ENCODE measurements around the gene AAGAB.

Gene AAGAB

DNA sequence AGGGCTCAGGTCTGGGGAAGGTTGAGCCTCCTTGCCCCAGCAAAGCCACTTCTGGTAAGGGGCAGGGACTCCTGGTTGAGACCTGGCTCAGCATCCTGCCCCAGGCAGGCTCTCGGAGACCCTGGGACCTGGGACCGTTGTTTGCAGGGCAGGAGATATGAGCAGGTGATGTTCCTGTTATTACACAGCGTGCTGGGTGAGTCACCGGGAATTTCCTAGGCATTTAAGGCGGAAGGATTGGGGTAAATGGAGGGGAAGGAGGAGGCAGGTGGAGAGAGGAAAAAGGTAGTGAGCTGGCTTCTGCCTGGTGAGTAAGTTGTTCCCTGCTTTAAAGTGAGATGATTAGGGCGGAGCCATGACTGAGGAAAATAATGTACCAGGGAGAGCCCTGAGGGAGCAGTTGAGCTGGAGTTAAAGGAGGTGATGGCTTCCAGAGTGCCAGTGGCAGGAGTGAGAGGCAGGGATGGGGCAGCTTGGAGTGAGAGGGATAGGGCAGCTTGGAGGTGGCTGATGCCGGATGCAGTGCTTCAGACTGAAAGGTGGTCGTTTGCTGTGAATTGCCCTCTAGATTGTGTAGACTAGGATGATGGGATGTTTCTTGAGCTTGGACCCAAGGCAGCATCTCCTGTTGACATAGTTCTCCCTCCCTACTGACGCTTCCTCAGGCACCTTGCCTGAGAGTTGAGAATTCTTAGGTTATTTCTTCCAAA, 79.4 kb downstream of the AAGAB start:
- in situ Hi-C loops (cut with HindIII; ENCODE audit: low sequenced_read_pairs): no loop called here
- TF ChIP-seq, protein P1, sequence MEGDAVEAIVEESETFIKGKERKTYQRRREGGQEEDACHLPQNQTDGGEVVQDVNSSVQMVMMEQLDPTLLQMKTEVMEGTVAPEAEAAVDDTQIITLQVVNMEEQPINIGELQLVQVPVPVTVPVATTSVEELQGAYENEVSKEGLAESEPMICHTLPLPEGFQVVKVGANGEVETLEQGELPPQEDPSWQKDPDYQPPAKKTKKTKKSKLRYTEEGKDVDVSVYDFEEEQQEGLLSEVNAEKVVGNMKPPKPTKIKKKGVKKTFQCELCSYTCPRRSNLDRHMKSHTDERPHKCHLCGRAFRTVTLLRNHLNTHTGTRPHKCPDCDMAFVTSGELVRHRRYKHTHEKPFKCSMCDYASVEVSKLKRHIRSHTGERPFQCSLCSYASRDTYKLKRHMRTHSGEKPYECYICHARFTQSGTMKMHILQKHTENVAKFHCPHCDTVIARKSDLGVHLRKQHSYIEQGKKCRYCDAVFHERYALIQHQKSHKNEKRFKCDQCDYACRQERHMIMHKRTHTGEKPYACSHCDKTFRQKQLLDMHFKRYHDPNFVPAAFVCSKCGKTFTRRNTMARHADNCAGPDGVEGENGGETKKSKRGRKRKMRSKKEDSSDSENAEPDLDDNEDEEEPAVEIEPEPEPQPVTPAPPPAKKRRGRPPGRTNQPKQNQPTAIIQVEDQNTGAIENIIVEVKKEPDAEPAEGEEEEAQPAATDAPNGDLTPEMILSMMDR (IDR thresholded peaks at IDR 0.05; ENCODE audit: low read depth, low read length): no peak
- no peak for DNase-seq (ENCODE audit: low read depth, low spot score)
- no peak overlapping the region for H3K4me3 ChIP-seq (ENCODE audit: low read depth, low read length)

DNA sequence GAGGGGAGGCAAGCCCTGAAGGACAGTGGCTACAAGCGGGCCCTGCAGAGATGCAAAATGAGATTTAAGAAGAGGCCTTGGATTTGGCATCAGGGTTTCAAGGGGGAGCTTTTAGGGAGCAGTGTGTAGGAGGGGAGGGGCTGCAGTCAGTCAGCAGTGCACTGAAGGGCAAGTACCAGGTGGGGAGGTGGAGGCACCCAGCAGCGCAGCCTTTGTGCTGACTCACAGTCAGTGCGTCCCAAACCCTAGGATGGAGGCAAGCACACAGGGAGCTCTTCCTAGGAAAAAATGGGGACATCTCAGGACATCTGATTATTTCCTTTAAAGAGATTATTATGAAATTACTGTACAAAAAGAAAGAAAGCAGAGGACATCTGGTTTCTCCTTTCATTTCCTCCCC, 80.0 kb downstream of the AAGAB start:
- no peak overlapping the region for H3K4me3 ChIP-seq (ENCODE audit: low read depth, low read length)
- in situ Hi-C loops (cut with HindIII; ENCODE audit: low sequenced_read_pairs): no loop called here
- TF ChIP-seq, protein P1 (IDR thresholded peaks at IDR 0.05; ENCODE audit: low read depth, low read length): no peak
- no peak for DNase-seq (ENCODE audit: low read depth, low spot score)

DNA sequence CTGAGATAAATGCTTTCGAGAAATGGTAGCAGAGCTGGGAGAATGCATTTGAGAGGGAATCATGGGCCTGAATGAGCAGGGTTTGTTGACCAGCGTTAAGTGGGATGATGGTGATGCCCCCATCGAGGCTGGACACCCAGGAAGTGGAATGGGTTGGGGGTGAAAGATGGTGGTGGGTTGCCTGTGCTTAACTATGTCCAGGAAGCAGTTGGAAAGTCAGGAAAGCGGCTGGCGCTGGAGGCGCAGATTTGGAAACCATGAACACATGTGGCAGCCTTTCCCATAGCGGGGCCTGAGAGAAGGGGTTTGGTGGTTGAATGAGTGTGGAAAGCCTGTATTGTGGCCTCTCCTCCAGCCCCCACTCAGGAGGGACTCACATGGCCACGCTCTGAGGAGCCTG, 80.7 kb downstream of the AAGAB start:
- in situ Hi-C loops (cut with HindIII; ENCODE audit: low sequenced_read_pairs): no loop called here
- no peak for DNase-seq (ENCODE audit: low read depth, low spot score)

DNA sequence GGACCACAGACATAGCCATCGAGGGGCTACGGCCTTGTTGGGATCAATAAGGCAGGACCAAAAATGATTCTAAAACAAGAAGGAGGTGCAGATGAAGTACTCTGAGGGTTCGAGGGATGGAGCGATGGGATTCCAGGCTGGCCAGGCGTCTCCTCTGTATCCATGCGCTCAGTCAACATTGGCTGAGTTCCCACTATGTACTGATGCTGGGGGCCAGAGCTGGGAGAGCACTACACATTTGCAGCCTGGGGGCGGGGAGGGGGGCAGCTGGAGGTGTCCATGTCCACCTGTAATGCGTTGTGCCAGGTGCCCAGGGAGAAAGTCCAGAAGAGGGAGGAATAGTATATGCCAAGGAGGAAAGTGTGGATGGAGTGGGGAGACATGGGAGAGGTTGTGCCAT, 81.5 kb downstream of the AAGAB start:
- in situ Hi-C loops (cut with HindIII; ENCODE audit: low sequenced_read_pairs): no loop called here
- H3K4me3 ChIP-seq (ENCODE audit: low read depth, low read length): no peak overlapping the region
- TF ChIP-seq, protein P1 (IDR thresholded peaks at IDR 0.05; ENCODE audit: low read depth, low read length): no peak
- DNase-seq (ENCODE audit: low read depth, low spot score): no peak

More for the DNA sequence above, 80.7 kb downstream of the AAGAB start:
- no peak overlapping the region for H3K4me3 ChIP-seq (ENCODE audit: low read depth, low read length)
- TF ChIP-seq, protein P1 (IDR thresholded peaks at IDR 0.05; ENCODE audit: low read depth, low read length): no peak

DNA sequence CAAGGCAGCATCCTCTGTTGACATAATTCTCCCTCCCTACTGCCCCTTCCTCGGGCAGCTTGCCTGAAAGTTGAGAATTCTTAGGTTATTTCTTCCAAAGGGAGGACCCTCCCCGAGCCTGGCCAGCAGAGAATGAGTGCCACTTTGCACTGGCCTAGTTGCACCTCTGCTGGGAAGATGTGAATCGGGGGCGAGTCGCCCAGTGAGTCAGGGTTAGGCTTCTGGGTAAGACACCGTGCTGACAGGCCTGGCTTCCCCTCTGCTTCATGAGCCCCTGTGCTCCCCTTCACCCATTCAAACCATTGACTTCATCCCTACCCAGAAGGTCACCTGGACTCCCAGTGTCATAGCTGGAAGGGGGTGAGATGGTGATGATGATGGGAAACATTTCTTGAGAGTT, 82.3 kb downstream of the AAGAB start:
- H3K4me3 ChIP-seq (ENCODE audit: low read depth, low read length): no peak overlapping the region
- TF ChIP-seq, protein P1 (IDR thresholded peaks at IDR 0.05; ENCODE audit: low read depth, low read length): no peak
- no peak for DNase-seq (ENCODE audit: low read depth, low spot score)
- in situ Hi-C loops (cut with HindIII; ENCODE audit: low sequenced_read_pairs): no loop called here

DNA sequence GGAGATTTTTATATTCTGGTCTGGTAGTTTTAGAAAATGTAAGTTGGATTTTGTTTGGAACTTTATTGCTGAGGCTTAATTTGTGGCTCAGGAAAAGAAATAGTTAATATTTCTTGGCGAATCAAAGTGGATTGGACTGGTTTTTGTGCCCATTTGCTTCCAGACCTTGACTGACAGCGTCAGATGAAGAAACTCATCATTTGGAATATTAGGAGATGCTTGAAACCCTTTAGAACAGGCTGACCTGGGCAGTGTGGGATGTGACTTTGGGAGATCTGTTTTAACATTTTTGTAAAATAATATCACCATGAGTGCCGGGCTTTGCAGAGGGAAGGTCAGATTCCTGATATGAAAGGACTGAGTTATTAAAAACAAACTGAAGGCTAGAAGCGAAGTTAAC, 83.0 kb downstream of the AAGAB start:
- in situ Hi-C loops (cut with HindIII; ENCODE audit: low sequenced_read_pairs): no loop called here
- no peak for DNase-seq (ENCODE audit: low read depth, low spot score)
- TF ChIP-seq, protein P1 (IDR thresholded peaks at IDR 0.05; ENCODE audit: low read depth, low read length): no peak
- no peak overlapping the region for H3K4me3 ChIP-seq (ENCODE audit: low read depth, low read length)
